ENCODE results near the gene DIRAS3. TPM values are rescaled to one million over a fixed set of nuclear protein-coding genes. Genes with fewer than 3 reads are reported as not detected.

The DIRAS3 gene
- total RNA-seq, 1 experiment from 2014 or later, result 1.9 TPM

GRCh38 chr1:68043443-68044090 lies 6.9 kb downstream of the DIRAS3 start:
- H4K20me1 ChIP-seq (ENCODE audit: insufficient read depth), result no peaks in the 10 kb centered on the region
- ChIA-PET POLR2A (no interaction called here), CTCF (no interaction called here), RAD21 (ENCODE audit: low non-redundant PET in 1 of 2, low total read pairs in 2 of 2, uncharacterized antibody in 2 of 2, unreplicated experiment in 2 of 2) (no interaction called here)
- no peak overlapping the region for H3K4me2 ChIP-seq (ENCODE audit: low read length)
- H3K9ac ChIP-seq (ENCODE audit: low read length), result no peak overlapping the region
- no peaks in the 10 kb centered on the region for H3K9me2 ChIP-seq (ENCODE audit: insufficient read depth)
- no peak overlapping the region for H2AFZ ChIP-seq (ENCODE audit: low read depth, low read length, poor library complexity, severe bottlenecking)
- TF ChIP-seq FOSL1 (IDR thresholded peaks at IDR 0.05; ENCODE audit: low read depth), result no peak
- TF ChIP-seq, protein P1, sequence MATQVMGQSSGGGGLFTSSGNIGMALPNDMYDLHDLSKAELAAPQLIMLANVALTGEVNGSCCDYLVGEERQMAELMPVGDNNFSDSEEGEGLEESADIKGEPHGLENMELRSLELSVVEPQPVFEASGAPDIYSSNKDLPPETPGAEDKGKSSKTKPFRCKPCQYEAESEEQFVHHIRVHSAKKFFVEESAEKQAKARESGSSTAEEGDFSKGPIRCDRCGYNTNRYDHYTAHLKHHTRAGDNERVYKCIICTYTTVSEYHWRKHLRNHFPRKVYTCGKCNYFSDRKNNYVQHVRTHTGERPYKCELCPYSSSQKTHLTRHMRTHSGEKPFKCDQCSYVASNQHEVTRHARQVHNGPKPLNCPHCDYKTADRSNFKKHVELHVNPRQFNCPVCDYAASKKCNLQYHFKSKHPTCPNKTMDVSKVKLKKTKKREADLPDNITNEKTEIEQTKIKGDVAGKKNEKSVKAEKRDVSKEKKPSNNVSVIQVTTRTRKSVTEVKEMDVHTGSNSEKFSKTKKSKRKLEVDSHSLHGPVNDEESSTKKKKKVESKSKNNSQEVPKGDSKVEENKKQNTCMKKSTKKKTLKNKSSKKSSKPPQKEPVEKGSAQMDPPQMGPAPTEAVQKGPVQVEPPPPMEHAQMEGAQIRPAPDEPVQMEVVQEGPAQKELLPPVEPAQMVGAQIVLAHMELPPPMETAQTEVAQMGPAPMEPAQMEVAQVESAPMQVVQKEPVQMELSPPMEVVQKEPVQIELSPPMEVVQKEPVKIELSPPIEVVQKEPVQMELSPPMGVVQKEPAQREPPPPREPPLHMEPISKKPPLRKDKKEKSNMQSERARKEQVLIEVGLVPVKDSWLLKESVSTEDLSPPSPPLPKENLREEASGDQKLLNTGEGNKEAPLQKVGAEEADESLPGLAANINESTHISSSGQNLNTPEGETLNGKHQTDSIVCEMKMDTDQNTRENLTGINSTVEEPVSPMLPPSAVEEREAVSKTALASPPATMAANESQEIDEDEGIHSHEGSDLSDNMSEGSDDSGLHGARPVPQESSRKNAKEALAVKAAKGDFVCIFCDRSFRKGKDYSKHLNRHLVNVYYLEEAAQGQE (IDR thresholded peaks at IDR 0.05; ENCODE audit: low read depth), result no peak
- no peak for TF ChIP-seq RAD21 (IDR thresholded peaks at IDR 0.05; ENCODE audit: low read depth)
- no peak for TF ChIP-seq TCF7L2 (IDR thresholded peaks at IDR 0.05; ENCODE audit: borderline replicate concordance, extremely low read depth, insufficient read depth, insufficient read length)
- no peak for TF ChIP-seq SP1 (IDR thresholded peaks at IDR 0.05; ENCODE audit: low read depth)
- no peaks in the 10 kb centered on the region for H3K9me3 ChIP-seq (ENCODE audit: control insufficient read depth in 1 of 2, insufficient read depth in 1 of 2, low read depth in 1 of 2, low read length in 2 of 2)
- H3K4me3 ChIP-seq (replicated peaks in 1 of 2; ENCODE audit: low read depth in 1 of 2, low read length in 2 of 2), result no peak overlapping the region
- intact Hi-C loops (cut with micrococcal nuclease), result no loop called here
- H3K27ac ChIP-seq (ENCODE audit: low read depth, low read length), result no peak overlapping the region
- no peaks in the 10 kb centered on the region for H3K36me3 ChIP-seq (ENCODE audit: control insufficient read depth in 1 of 2, insufficient read depth in 2 of 2, low read length in 2 of 2)
- H3K79me2 ChIP-seq (ENCODE audit: insufficient read depth, low read length), result no peaks in the 10 kb centered on the region
- ATAC-seq (no peak), DNase-seq (ENCODE audit: low read depth, low spot score) (no peak)
- no peaks in the 10 kb centered on the region for H3K27me3 ChIP-seq (ENCODE audit: insufficient read depth, low read length)
- BruUV-seq (replicated peaks), result no TSS peak
- no peaks in the 10 kb centered on the region for H3K4me1 ChIP-seq (ENCODE audit: control insufficient read depth in 1 of 2, insufficient read depth in 2 of 2, low read length in 2 of 2)

DNA sequence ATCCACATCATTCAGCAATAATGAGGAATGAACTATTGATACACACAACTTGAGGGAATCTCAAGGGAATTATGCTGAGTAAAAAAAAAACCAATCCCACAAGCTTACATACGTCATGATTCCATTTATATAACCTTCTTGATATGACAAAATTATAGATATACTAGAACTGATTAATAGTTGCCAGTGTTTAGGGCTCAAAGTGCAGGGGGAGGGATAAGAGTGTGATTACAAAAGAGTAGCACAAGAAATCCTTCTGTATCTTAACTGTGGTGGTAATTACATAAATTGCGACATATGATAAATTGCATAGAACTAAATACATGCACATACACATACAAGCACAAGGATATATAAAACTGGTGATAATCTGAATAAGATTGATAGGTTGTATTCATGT lies 13.5 kb downstream of the DIRAS3 start:
- intact Hi-C loops (cut with micrococcal nuclease), result no loop called here
- Histone ChIP-seq H3K27me3 (ENCODE audit: insufficient read depth, low read length) (no peaks in the 10 kb centered on the region), H3K9ac (ENCODE audit: low read length) (no peak overlapping the region), H3K27ac (ENCODE audit: low read depth, low read length) (no peak overlapping the region), H2AFZ (ENCODE audit: low read depth, low read length, poor library complexity, severe bottlenecking) (no peak overlapping the region), H3K9me2 (ENCODE audit: insufficient read depth) (no peaks in the 10 kb centered on the region), H3K79me2 (ENCODE audit: insufficient read depth, low read length) (no peaks in the 10 kb centered on the region), H4K20me1 (ENCODE audit: insufficient read depth) (no peaks in the 10 kb centered on the region), H3K4me2 (ENCODE audit: low read length) (no peak overlapping the region), H3K4me3 (replicated peaks in 1 of 2; ENCODE audit: low read depth in 1 of 2, low read length in 2 of 2) (no peak overlapping the region), H3K4me1 (ENCODE audit: control insufficient read depth in 1 of 2, insufficient read depth in 2 of 2, low read length in 2 of 2) (no peaks in the 10 kb centered on the region), H3K36me3 (ENCODE audit: control insufficient read depth in 1 of 2, insufficient read depth in 2 of 2, low read length in 2 of 2) (no peaks in the 10 kb centered on the region), H3K9me3 (ENCODE audit: control insufficient read depth in 1 of 2, insufficient read depth in 1 of 2, low read depth in 1 of 2, low read length in 2 of 2) (no peaks in the 10 kb centered on the region)
- BruUV-seq (replicated peaks), result no TSS peak
- POLR2A ChIA-PET, result no interaction called here
- RAD21 ChIA-PET (ENCODE audit: low non-redundant PET in 1 of 2, low total read pairs in 2 of 2, uncharacterized antibody in 2 of 2, unreplicated experiment in 2 of 2), result no interaction called here
- no peak for DNase-seq (ENCODE audit: low read depth, low spot score)
- CTCF ChIA-PET, result no interaction called here
- ATAC-seq, result no peak
- no peak for TF ChIP-seq POLR2A (IDR thresholded peaks at IDR 0.05; ENCODE audit: borderline replicate concordance, extremely low read depth, insufficient read depth, insufficient read length)
- TF ChIP-seq SRF (IDR thresholded peaks at IDR 0.05; ENCODE audit: low read depth), result no peak
- TF ChIP-seq EZH2phosphoT487 (IDR thresholded peaks at IDR 0.05; ENCODE audit: borderline replicate concordance), result no peak
- TF ChIP-seq FOSL1 (IDR thresholded peaks at IDR 0.05; ENCODE audit: low read depth), result no peak
- TF ChIP-seq YY1 (IDR thresholded peaks at IDR 0.05; ENCODE audit: extremely low read depth, insufficient replicate concordance, low read depth, low read length), result no peak
- TF ChIP-seq, protein P1 (IDR thresholded peaks at IDR 0.05; ENCODE audit: low read depth), result no peak
- no peak for TF ChIP-seq EGR1 (IDR thresholded peaks at IDR 0.05; ENCODE audit: low read depth)
- TF ChIP-seq ELF1 (IDR thresholded peaks at IDR 0.05; ENCODE audit: borderline replicate concordance, low read depth), result no peak
- no peak for TF ChIP-seq EZH2 (IDR thresholded peaks at IDR 0.05)
- TF ChIP-seq SP1 (IDR thresholded peaks at IDR 0.05; ENCODE audit: low read depth), result no peak
- TF ChIP-seq JUND (IDR thresholded peaks at IDR 0.05), result no peak
